ENCODE measurements around the gene PLCB3.

The PLCB3 gene

GRCh38 chr11:64296236-64296635 lies 44.9 kb downstream of the PLCB3 start:
- no peaks in the 10 kb centered on the region for H3K79me2 ChIP-seq (ENCODE audit: insufficient read depth, low read length)
- H3K27ac ChIP-seq (ENCODE audit: low read depth, low read length, poor library complexity, severe bottlenecking), result no peak overlapping the region
- no peak overlapping the region for H2AFZ ChIP-seq (ENCODE audit: low read length)
- TF ChIP-seq EZH2 (IDR thresholded peaks at IDR 0.05; ENCODE audit: borderline replicate concordance, low read length) (no peak), CTCF (IDR thresholded peaks at IDR 0.05; ENCODE audit: low read length) (no peak)
- peaks cover 7% of the 10 kb centered on the region for H3K4me1 ChIP-seq (ENCODE audit: insufficient read depth, low read length, severe bottlenecking)
- no peak overlapping the region for H3K4me2 ChIP-seq (ENCODE audit: low read length)
- H4K20me1 ChIP-seq (ENCODE audit: insufficient read depth, low read length), result no peaks in the 10 kb centered on the region
- H3K9me3 ChIP-seq (ENCODE audit: low read length), result no peaks in the 10 kb centered on the region
- H3K4me3 ChIP-seq (ENCODE audit: low read depth, low read length, poor library complexity, severe bottlenecking), result no peak overlapping the region
- H3K9ac ChIP-seq (ENCODE audit: low read length), result no peak overlapping the region
- H3F3A ChIP-seq (ENCODE audit: insufficient read depth, low read length), result no peaks in the 10 kb centered on the region
- H3K27me3 ChIP-seq (ENCODE audit: insufficient read depth, low read length), result peaks cover under 1% of the 10 kb centered on the region; the same call in 1 of the 2 replicates
- no peaks in the 10 kb centered on the region for H3K36me3 ChIP-seq (ENCODE audit: insufficient read depth, low read length)
- no peaks in the 10 kb centered on the region for H3K9me2 ChIP-seq (ENCODE audit: low read depth, low read length)

GRCh38 chr11:64296830-64297698 lies 45.7 kb downstream of the PLCB3 start:
- no peak for TF ChIP-seq EZH2 (IDR thresholded peaks at IDR 0.05; ENCODE audit: borderline replicate concordance, low read length)
- TF ChIP-seq CTCF (IDR thresholded peaks at IDR 0.05; ENCODE audit: low read length), result no peak
- H3K79me2 ChIP-seq (ENCODE audit: insufficient read depth, low read length), result no peaks in the 10 kb centered on the region
- no peaks in the 10 kb centered on the region; the same call in 1 of the 2 replicates for H3K27me3 ChIP-seq (ENCODE audit: insufficient read depth, low read length)
- H4K20me1 ChIP-seq (ENCODE audit: insufficient read depth, low read length), result no peaks in the 10 kb centered on the region
- no peak overlapping the region for H3K4me3 ChIP-seq (ENCODE audit: low read depth, low read length, poor library complexity, severe bottlenecking)
- no peak overlapping the region for H2AFZ ChIP-seq (ENCODE audit: low read length)
- H3F3A ChIP-seq (ENCODE audit: insufficient read depth, low read length), result no peaks in the 10 kb centered on the region
- no peak overlapping the region for H3K4me2 ChIP-seq (ENCODE audit: low read length)
- no peak overlapping the region for H3K27ac ChIP-seq (ENCODE audit: low read depth, low read length, poor library complexity, severe bottlenecking)
- no peaks in the 10 kb centered on the region for H3K9me3 ChIP-seq (ENCODE audit: low read length)
- H3K9ac ChIP-seq (ENCODE audit: low read length), result no peak overlapping the region
- peaks cover 7% of the 10 kb centered on the region for H3K4me1 ChIP-seq (ENCODE audit: insufficient read depth, low read length, severe bottlenecking)
- H3K36me3 ChIP-seq (ENCODE audit: insufficient read depth, low read length), result no peaks in the 10 kb centered on the region
- H3K9me2 ChIP-seq (ENCODE audit: low read depth, low read length), result no peaks in the 10 kb centered on the region

GRCh38 chr11:64297699-64298358 lies 46.5 kb downstream of the PLCB3 start:
- no peaks in the 10 kb centered on the region; the same call in 1 of the 2 replicates for H3K27me3 ChIP-seq (ENCODE audit: insufficient read depth, low read length)
- no peak overlapping the region for H3K27ac ChIP-seq (ENCODE audit: low read depth, low read length, poor library complexity, severe bottlenecking)
- H3K4me2 ChIP-seq (ENCODE audit: low read length), result no peak overlapping the region
- H3F3A ChIP-seq (ENCODE audit: insufficient read depth, low read length), result no peaks in the 10 kb centered on the region
- TF ChIP-seq CTCF (IDR thresholded peaks at IDR 0.05; ENCODE audit: low read length) (no peak), EZH2 (IDR thresholded peaks at IDR 0.05; ENCODE audit: borderline replicate concordance, low read length) (no peak)
- no peak overlapping the region for H3K4me3 ChIP-seq (ENCODE audit: low read depth, low read length, poor library complexity, severe bottlenecking)
- H3K79me2 ChIP-seq (ENCODE audit: insufficient read depth, low read length), result no peaks in the 10 kb centered on the region
- H3K9me3 ChIP-seq (ENCODE audit: low read length), result no peaks in the 10 kb centered on the region
- no peak overlapping the region for H3K9ac ChIP-seq (ENCODE audit: low read length)
- no peaks in the 10 kb centered on the region for H3K9me2 ChIP-seq (ENCODE audit: low read depth, low read length)
- no peaks in the 10 kb centered on the region for H4K20me1 ChIP-seq (ENCODE audit: insufficient read depth, low read length)
- H2AFZ ChIP-seq (ENCODE audit: low read length), result no peak overlapping the region
- peaks cover 7% of the 10 kb centered on the region for H3K4me1 ChIP-seq (ENCODE audit: insufficient read depth, low read length, severe bottlenecking)
- no peaks in the 10 kb centered on the region for H3K36me3 ChIP-seq (ENCODE audit: insufficient read depth, low read length)

Measured in OCI-LY1 (cell line).